Sigmoid colon (tissue), 4 donors: ENCODE measurements around the gene DOCK3.
"Not testable (repeated sequence)": the region's sequence is repeated elsewhere in the genome, so short reads cannot be mapped to it uniquely, and the experiment has no call there.

ENCODE experiments used
- CTCF ChIP-seq, 4 experiments: fragments of 450-650 bp in 3 of 4; fragments of 200-600 bp in 1 of 4; IDR thresholded peaks; one replicate each; pipeline ENCODE4 v1.5.1; 2016 to 2019; ENCODE audit warnings: antibody characterized with exemption in 4 of 4, mild to moderate bottlenecking in 3 of 4, moderate library complexity in 2 of 4
- EP300 ChIP-seq, 4 donors: sonication (generic); formaldehyde crosslinking; IDR thresholded peaks; one replicate each; pipeline ENCODE4 v1.6.1; 2017; ENCODE audit warnings: antibody characterized with exemption in 4 of 4
- POLR2A ChIP-seq, 2 donors: fragments of 450-650 bp; IDR thresholded peaks; one replicate each; pipeline ENCODE4 v1.6.1; 2016; ENCODE audit warnings: antibody characterized with exemption in 2 of 2, mild to moderate bottlenecking in 2 of 2, moderate library complexity in 2 of 2
- POLR2AphosphoS5 ChIP-seq, 4 donors: sonication (generic); formaldehyde crosslinking; IDR thresholded peaks; one replicate each; pipeline ENCODE4 v1.6.1; 2017; ENCODE audit warnings: antibody characterized with exemption in 4 of 4

- not testable (repeated sequence) for TF ChIP-seq CTCF, POLR2A, POLR2AphosphoS5, EP300 (IDR thresholded peaks at IDR 0.05)
Observed at GRCh38 chr3:51092141-51092540, 417.4 kb downstream of the DOCK3 start.
